EH (cell line): ENCODE data around the gene NETO1.

ENCODE experiments used
- DNase-seq: peaks from one replicate; pipeline ENCODE4 v3.0.0-alpha.2; 2015; ENCODE audit warnings: low read depth

NETO1 gene

GRCh38 chr18:72867746-72868584, at the start of gene NETO1:
Gene NETO1, minus strand, starts transcription at chr18:72867987. Its CDS starts 696 bp downstream, at chr18:72867291.
- DNase-seq, result peak; percentile 21

- no peak for DNase-seq
Measured at GRCh38 chr18:72910045-72910444, 42.3 kb upstream of the NETO1 start.

GRCh38 chr18:72908181-72908580, 40.4 kb upstream of the NETO1 start:
- peak; percentile 26 for DNase-seq

- DNase-seq, result no peak
Measured at GRCh38 chr18:72903033-72903432, 35.2 kb upstream of the NETO1 start.

- DNase-seq, result no peak
Measured at GRCh38 chr18:72899338-72899737, 31.6 kb upstream of the NETO1 start.

GRCh38 chr18:72898870-72899269, 31.1 kb upstream of the NETO1 start:
- no peak for DNase-seq

GRCh38 chr18:72895548-72895947, 27.8 kb upstream of the NETO1 start:
- DNase-seq, result no peak

GRCh38 chr18:72878561-72878960, 10.8 kb upstream of the NETO1 start:
- DNase-seq, result no peak

- no peak for DNase-seq
Measured at GRCh38 chr18:72878143-72878542, 10.4 kb upstream of the NETO1 start.

- peak; percentile 60 for DNase-seq
Measured at GRCh38 chr18:72871091-72871490, 3.3 kb upstream of the NETO1 start.

- DNase-seq, result peak; percentile 5
Measured at GRCh38 chr18:72869226-72870185, 1.7 kb upstream of the NETO1 start.

- DNase-seq, result no peak
Measured at GRCh38 chr18:72868585-72869225, 918 bp upstream of the NETO1 start.

GRCh38 chr18:72866901-72867745, 664 bp downstream of the NETO1 start:
- peak; percentile 10 for DNase-seq

GRCh38 chr18:72866442-72866900, 1.3 kb downstream of the NETO1 start:
- DNase-seq, result no peak

- no peak for DNase-seq
Measured at GRCh38 chr18:72863754-72864153, 4.0 kb downstream of the NETO1 start.

GRCh38 chr18:72859088-72859487, 8.7 kb downstream of the NETO1 start:
- no peak for DNase-seq

GRCh38 chr18:72849671-72850070, 18.1 kb downstream of the NETO1 start:
- no peak for DNase-seq

GRCh38 chr18:72848503-72849237, 19.1 kb downstream of the NETO1 start:
- no peak for DNase-seq

GRCh38 chr18:72847771-72848170, 20.0 kb downstream of the NETO1 start:
- DNase-seq, result no peak

- DNase-seq, result peak; percentile 1
Measured at GRCh38 chr18:72846736-72847533, 20.9 kb downstream of the NETO1 start.
